ENCODE results near the gene PPP1R7. TPM values are rescaled to one million over a fixed set of nuclear protein-coding genes. Genes with fewer than 3 reads are reported as not detected.

The PPP1R7 gene
- total RNA-seq, 1 donor from 2014 or later = 60.7 TPM

GRCh38 chr2:241226723-241227572, 76.7 kb downstream of the PPP1R7 start:
- DNase-seq (no peak), ATAC-seq (no peak)
- Histone ChIP-seq H3K27ac (no peak overlapping the region), H3K27me3 (no peaks in the 10 kb centered on the region), H3K4me3 (no peak overlapping the region), H3K4me1 (no peaks in the 10 kb centered on the region), H3K36me3 (peaks cover 63% of the 10 kb centered on the region), H3K9me3 (no peaks in the 10 kb centered on the region)
- TF ChIP-seq CTCF (IDR thresholded peaks at IDR 0.05) = no peak
- intact Hi-C loops (cut with DNase I) = no loop called here

- intact Hi-C loops (cut with DNase I) = no loop called here
- Histone ChIP-seq H3K4me3 (no peak overlapping the region), H3K36me3 (peaks cover 70% of the 10 kb centered on the region), H3K4me1 (no peaks in the 10 kb centered on the region), H3K9me3 (no peaks in the 10 kb centered on the region), H3K27ac (no peak overlapping the region), H3K27me3 (no peaks in the 10 kb centered on the region)
- TF ChIP-seq CTCF (IDR thresholded peaks at IDR 0.05) = no peak
- ATAC-seq (no peak), DNase-seq (no peak)
Observed at GRCh38 chr2:241227594-241227993, 77.3 kb downstream of the PPP1R7 start.

- Histone ChIP-seq H3K4me1 (no peaks in the 10 kb centered on the region), H3K4me3 (no peak overlapping the region), H3K27ac (no peak overlapping the region), H3K9me3 (no peaks in the 10 kb centered on the region), H3K36me3 (peaks cover 77% of the 10 kb centered on the region), H3K27me3 (no peaks in the 10 kb centered on the region)
- intact Hi-C loops (cut with DNase I) = no loop called here
- no peak for TF ChIP-seq CTCF (IDR thresholded peaks at IDR 0.05)
- DNase-seq (no peak), ATAC-seq (no peak)
Observed at GRCh38 chr2:241228081-241228859, 78.0 kb downstream of the PPP1R7 start.

- DNase-seq (peak; percentile 48), ATAC-seq (no peak)
- no peak overlapping the region for H3K27ac ChIP-seq
- H3K9me3 ChIP-seq = no peaks in the 10 kb centered on the region
- H3K4me1 ChIP-seq = no peaks in the 10 kb centered on the region
- H3K27me3 ChIP-seq = no peaks in the 10 kb centered on the region
- no peak overlapping the region for H3K4me3 ChIP-seq
- intact Hi-C loops (cut with DNase I) = no loop called here
- peaks cover 84% of the 10 kb centered on the region for H3K36me3 ChIP-seq
- no peak for TF ChIP-seq CTCF (IDR thresholded peaks at IDR 0.05)
Observed at GRCh38 chr2:241228860-241229516, 78.7 kb downstream of the PPP1R7 start.

- Histone ChIP-seq H3K4me1 (no peaks in the 10 kb centered on the region), H3K4me3 (no peak overlapping the region), H3K36me3 (peaks cover 92% of the 10 kb centered on the region), H3K9me3 (no peaks in the 10 kb centered on the region), H3K27ac (no peak overlapping the region), H3K27me3 (no peaks in the 10 kb centered on the region)
- TF ChIP-seq CTCF (IDR thresholded peaks at IDR 0.05) = no peak
- ATAC-seq (no peak), DNase-seq (peak; percentile 52)
- intact Hi-C loops (cut with DNase I) = no loop called here
Observed at GRCh38 chr2:241229563-241230401, 79.5 kb downstream of the PPP1R7 start.

Measured in upper lobe of right lung (tissue), 1 donor.